Stimulated activated CD4-positive, alpha-beta T cell treated with anti-CD3 and anti-CD28 coated beads, Interleukin-15, amount 100 ng/mL, for 48 hours (primary cell): Measurements from ENCODE around the gene RNF43.

Source experiments
- DNase-seq, 2 donors: peaks; one replicate each; pipeline ENCODE4 v3.0.0-alpha.2; 2020; ENCODE audit warnings: low read depth in 2 of 2

Gene RNF43

GRCh38 chr17:58417300-58418092 is at the start of gene RNF43:
RNF43 (minus strand) TSS chr17:58417534; CDS start chr17:58415577, 1,957 bp downstream.
- DNase-seq, result peak; percentile 81 to 86

- DNase-seq, result no peak
Measured at GRCh38 chr17:58455491-58455890, 38.2 kb upstream of the RNF43 start.

- no peak for DNase-seq
Measured at GRCh38 chr17:58452738-58453137, 35.4 kb upstream of the RNF43 start.

GRCh38 chr17:58447039-58447975 is 30.0 kb upstream of the RNF43 start:
- peak; percentile 56 to 59 for DNase-seq

GRCh38 chr17:58446086-58446485 is 28.8 kb upstream of the RNF43 start:
- no peak for DNase-seq

GRCh38 chr17:58436805-58437239 is 19.5 kb upstream of the RNF43 start:
- no peak for DNase-seq

GRCh38 chr17:58436245-58436644 is 18.9 kb upstream of the RNF43 start:
- no peak for DNase-seq

GRCh38 chr17:58432806-58433573 is 15.7 kb upstream of the RNF43 start:
- DNase-seq, result no peak

- no peak for DNase-seq
Measured at GRCh38 chr17:58427807-58428206, 10.5 kb upstream of the RNF43 start.

- no peak for DNase-seq
Measured at GRCh38 chr17:58421711-58422110, 4.4 kb upstream of the RNF43 start.

- DNase-seq, result no peak
Measured at GRCh38 chr17:58420827-58421226, 3.5 kb upstream of the RNF43 start.

GRCh38 chr17:58416937-58417299 is 416 bp downstream of the RNF43 start:
- no peak for DNase-seq

- DNase-seq, result no peak
Measured at GRCh38 chr17:58416396-58416795, 938 bp downstream of the RNF43 start.

- DNase-seq, result no peak
Measured at GRCh38 chr17:58415371-58416055, 1.8 kb downstream of the RNF43 start.

GRCh38 chr17:58414596-58414997 is 2.7 kb downstream of the RNF43 start:
- DNase-seq, result no peak

GRCh38 chr17:58413684-58414083 is 3.6 kb downstream of the RNF43 start:
- no peak for DNase-seq

- no peak for DNase-seq
Measured at GRCh38 chr17:58412961-58413586, 4.3 kb downstream of the RNF43 start.

- no peak for DNase-seq
Measured at GRCh38 chr17:58412064-58412703, 5.2 kb downstream of the RNF43 start.

GRCh38 chr17:58411408-58411894 is 5.9 kb downstream of the RNF43 start:
- no peak for DNase-seq

GRCh38 chr17:58410714-58411407 is 6.5 kb downstream of the RNF43 start:
- DNase-seq, result no peak
